ENCODE measurements around the gene TTC12. TPM values are rescaled to one million over a fixed set of nuclear protein-coding genes. Genes with fewer than 3 reads are reported as not detected.

The TTC12 gene
- total RNA-seq, 1 experiment from 2014 or later: 24.3 TPM

- in situ Hi-C loops (cut with HindIII; ENCODE audit: low pct_unique_long_range_greater_than_20kb, low sequenced_read_pairs): no loop called here
- no peak for TF ChIP-seq REST (IDR thresholded peaks at IDR 0.05; ENCODE audit: insufficient read depth in 1 of 2, low read depth in 2 of 2, low read length in 1 of 2)
- no peak for TF ChIP-seq CTCF (IDR thresholded peaks at IDR 0.05)
- no peak for TF ChIP-seq TCF7L2 (IDR thresholded peaks at IDR 0.05; ENCODE audit: low read depth, low read length)
- no peak for TF ChIP-seq SIN3A (IDR thresholded peaks at IDR 0.05; ENCODE audit: borderline replicate concordance, insufficient read depth, low read depth, low read length)
- TF ChIP-seq POLR2AphosphoS5 (IDR thresholded peaks at IDR 0.05; ENCODE audit: low read depth, low read length): no peak
These were observed 15.3 kb downstream of the TTC12 start for GRCh38 chr11:113329725-113330124.

GRCh38 chr11:113331441-113331840 is 17.1 kb downstream of the TTC12 start:
- no TSS peak for BruUV-seq (replicated peaks)
- no peaks in the 10 kb centered on the region for H3K9me3 ChIP-seq (ENCODE audit: control insufficient read depth, insufficient read depth, low read depth, low read length)
- H3K4me1 ChIP-seq (ENCODE audit: control insufficient read depth, insufficient read depth, low read length): no peaks in the 10 kb centered on the region
- POLR2A ChIA-PET: no interaction called here
- H3K27me3 ChIP-seq (ENCODE audit: control insufficient read depth, insufficient read depth, low read length): no peaks in the 10 kb centered on the region
- H3K4me3 ChIP-seq (ENCODE audit: low read depth in 2 of 2, low read length in 2 of 2): no peak overlapping the region
- no peak overlapping the region for H3K27ac ChIP-seq (ENCODE audit: low read length)
- ATAC-seq (no peak), DNase-seq (ENCODE audit: low read depth, low spot score) (no peak)
- no peaks in the 10 kb centered on the region for H3K36me3 ChIP-seq (ENCODE audit: control insufficient read depth, insufficient read depth, low read length)
- TF ChIP-seq POLR2AphosphoS5 (IDR thresholded peaks at IDR 0.05; ENCODE audit: low read depth, low read length) (no peak), CTCF (IDR thresholded peaks at IDR 0.05) (no peak), TCF7L2 (IDR thresholded peaks at IDR 0.05; ENCODE audit: low read depth, low read length) (no peak)
- CTCF ChIA-PET: no interaction called here
- in situ Hi-C loops (cut with HindIII; ENCODE audit: low pct_unique_long_range_greater_than_20kb, low sequenced_read_pairs): no loop called here
- intact Hi-C loops (cut with micrococcal nuclease; ENCODE audit: unreplicated experiment): no loop called here

More at GRCh38 chr11:113329725-113330124, 15.3 kb downstream of the TTC12 start:
- intact Hi-C loops (cut with micrococcal nuclease; ENCODE audit: unreplicated experiment): no loop called here
- POLR2A ChIA-PET: no interaction called here
- H3K4me3 ChIP-seq (ENCODE audit: low read depth in 2 of 2, low read length in 2 of 2): no peak overlapping the region
- DNase-seq (ENCODE audit: low read depth, low spot score): no peak
- no peaks in the 10 kb centered on the region for H3K4me1 ChIP-seq (ENCODE audit: control insufficient read depth, insufficient read depth, low read length)
- ATAC-seq: no peak
- H3K27me3 ChIP-seq (ENCODE audit: control insufficient read depth, insufficient read depth, low read length): no peaks in the 10 kb centered on the region
- no TSS peak for BruUV-seq (replicated peaks)
- H3K9me3 ChIP-seq (ENCODE audit: control insufficient read depth, insufficient read depth, low read depth, low read length): no peaks in the 10 kb centered on the region
- CTCF ChIA-PET: no interaction called here
- H3K27ac ChIP-seq (ENCODE audit: low read length): no peak overlapping the region
- no peaks in the 10 kb centered on the region for H3K36me3 ChIP-seq (ENCODE audit: control insufficient read depth, insufficient read depth, low read length)
